Sigmoid colon (tissue), 7 donors: ENCODE results near the gene CD300A. TPM values are rescaled to one million over a fixed set of nuclear protein-coding genes. Genes with fewer than 3 reads are reported as not detected.

ENCODE experiments used
- DNase-seq: peaks from one replicate; pipeline ENCODE4 v3.0.0-alpha.2; 2019
- H3K27ac ChIP-seq, 4 donors: fragments of 200-600 bp; sonication (generic); one replicate each; pipeline ENCODE4 v1.5.1; 2016 to 2019; ENCODE audit warnings: mild to moderate bottlenecking in 1 of 4
- H3K27me3 ChIP-seq, 3 donors: fragments of 200-600 bp; sonication (generic); one replicate each; pipeline ENCODE4 v1.5.1; 2019; ENCODE audit warnings: mild to moderate bottlenecking in 1 of 3
- H3K36me3 ChIP-seq, 4 donors: fragments of 200-600 bp; sonication (generic); one replicate each; pipeline ENCODE4 v1.5.1; 2016 to 2019
- H3K4me1 ChIP-seq, 4 donors: fragments of 200-600 bp; sonication (generic); one replicate each; pipeline ENCODE4 v1.5.1; 2017 to 2019
- H3K4me3 ChIP-seq, 4 donors: fragments of 200-600 bp; sonication (generic); one replicate each; pipeline ENCODE4 v1.5.1; 2017 to 2019; ENCODE audit warnings: mild to moderate bottlenecking in 2 of 4, moderate library complexity in 1 of 4
- H3K9me3 ChIP-seq, 4 donors: fragments of 200-600 bp in 3 of 4; sonication (generic) in 3 of 4; one replicate each; pipeline versions ENCODE4 v1.5.1 to v1.6.1; 2013 to 2019
- EP300 ChIP-seq, 4 donors: sonication (generic); formaldehyde crosslinking; IDR thresholded peaks; one replicate each; pipeline ENCODE4 v1.6.1; 2017; ENCODE audit warnings: antibody characterized with exemption in 4 of 4
- POLR2A ChIP-seq, 2 donors: fragments of 450-650 bp; IDR thresholded peaks; one replicate each; pipeline ENCODE4 v1.6.1; 2016; ENCODE audit warnings: antibody characterized with exemption in 2 of 2, mild to moderate bottlenecking in 2 of 2, moderate library complexity in 2 of 2
- POLR2AphosphoS5 ChIP-seq, 4 donors: sonication (generic); formaldehyde crosslinking; IDR thresholded peaks; one replicate each; pipeline ENCODE4 v1.6.1; 2017; ENCODE audit warnings: antibody characterized with exemption in 4 of 4
- WGBS, 2 donors: extraction: QIAGEN DNeasy Blood & Tissue Kit; methylation state at CpG; one replicate each; pipeline ENCODE4 v1.1.7; 2013; 5-methylcytosine and 5-hydroxymethylcytosine counted together
- intact Hi-C: fragments of 100-400 bp; cut with DNase I; formaldehyde crosslinking; loops from one replicate; pipeline ENCODE4 v1.15.1; 2023
- polyA plus RNA-seq, 3 donors: library from polyadenylated mRNA; stranded (reverse); fragments of 200-250 nt; gene quantifications; one replicate each; pipeline ENCODE4 v1.2.3, GENCODE V29; 2013
- total RNA-seq, 4 donors: library from RNA; depleted of rRNA; stranded (reverse); fragments of >200 nt; gene quantifications; one replicate each; pipeline ENCODE4 v1.1.0, GENCODE V29; 2016
- TF ChIP-seq, protein P1 (sequence below), 4 experiments: fragments of 450-650 bp in 3 of 4; fragments of 200-600 bp in 1 of 4; IDR thresholded peaks; one replicate each; pipeline ENCODE4 v1.5.1; 2016 to 2019; ENCODE audit warnings: antibody characterized with exemption in 4 of 4, mild to moderate bottlenecking in 3 of 4, moderate library complexity in 2 of 4
- donor health status: healthy with polysubstance abuse.
- donor health status: Bipolar disorder and iron deficiency.
- donor health status: healthy.

CD300A gene
- total and polyA plus RNA-seq, 7 donors = 2.9 to 33.5 (median 4.8) TPM

DNA sequence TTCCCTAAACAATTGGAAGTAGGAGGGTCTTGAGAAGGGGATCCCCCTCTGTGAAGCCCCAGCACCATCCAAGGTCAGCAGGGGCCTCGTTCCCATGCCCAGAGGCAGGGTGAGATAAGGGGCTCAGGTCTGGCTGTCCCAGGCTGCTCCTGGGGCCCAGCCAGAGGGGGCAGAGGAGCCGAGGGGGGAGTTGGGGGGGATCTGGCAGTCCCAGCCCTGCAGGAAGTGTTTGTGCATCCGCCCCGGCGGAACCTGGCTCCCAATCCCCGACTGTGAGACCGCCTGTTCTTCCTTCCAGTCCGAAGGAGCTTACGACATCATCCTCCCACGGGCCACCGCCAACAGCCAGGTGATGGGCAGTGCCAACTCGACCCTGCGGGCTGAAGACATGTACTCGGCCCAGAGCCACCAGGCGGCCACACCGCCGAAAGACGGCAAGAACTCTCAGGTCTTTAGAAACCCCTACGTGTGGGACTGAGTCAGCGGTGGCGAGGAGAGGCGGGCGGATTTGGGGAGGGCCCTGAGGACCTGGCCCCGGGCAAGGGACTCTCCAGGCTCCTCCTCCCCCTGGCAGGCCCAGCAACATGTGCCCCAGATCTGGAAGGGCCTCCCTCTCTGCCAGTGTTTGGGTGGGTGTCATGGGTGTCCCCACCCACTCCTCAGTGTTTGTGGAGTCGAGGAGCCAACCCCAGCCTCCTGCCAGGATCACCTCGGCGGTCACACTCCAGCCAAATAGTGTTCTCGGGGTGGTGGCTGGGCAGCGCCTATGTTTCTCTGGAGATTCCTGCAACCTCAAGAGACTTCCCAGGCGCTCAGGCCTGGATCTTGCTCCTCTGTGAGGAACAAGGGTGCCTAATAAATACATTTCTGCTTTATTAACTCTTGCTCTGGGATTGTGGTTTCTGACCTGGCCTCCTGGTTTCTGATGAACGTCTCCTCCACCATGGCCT lies 19.6 kb upstream of the CD300A start:
- TF ChIP-seq POLR2A (IDR thresholded peaks at IDR 0.05) (no peak), POLR2AphosphoS5 (IDR thresholded peaks at IDR 0.05) (peak in 2 of 4 donors; percentile 8 to 17), EP300 (IDR thresholded peaks at IDR 0.05) (no peak)
- TF ChIP-seq, protein P1, sequence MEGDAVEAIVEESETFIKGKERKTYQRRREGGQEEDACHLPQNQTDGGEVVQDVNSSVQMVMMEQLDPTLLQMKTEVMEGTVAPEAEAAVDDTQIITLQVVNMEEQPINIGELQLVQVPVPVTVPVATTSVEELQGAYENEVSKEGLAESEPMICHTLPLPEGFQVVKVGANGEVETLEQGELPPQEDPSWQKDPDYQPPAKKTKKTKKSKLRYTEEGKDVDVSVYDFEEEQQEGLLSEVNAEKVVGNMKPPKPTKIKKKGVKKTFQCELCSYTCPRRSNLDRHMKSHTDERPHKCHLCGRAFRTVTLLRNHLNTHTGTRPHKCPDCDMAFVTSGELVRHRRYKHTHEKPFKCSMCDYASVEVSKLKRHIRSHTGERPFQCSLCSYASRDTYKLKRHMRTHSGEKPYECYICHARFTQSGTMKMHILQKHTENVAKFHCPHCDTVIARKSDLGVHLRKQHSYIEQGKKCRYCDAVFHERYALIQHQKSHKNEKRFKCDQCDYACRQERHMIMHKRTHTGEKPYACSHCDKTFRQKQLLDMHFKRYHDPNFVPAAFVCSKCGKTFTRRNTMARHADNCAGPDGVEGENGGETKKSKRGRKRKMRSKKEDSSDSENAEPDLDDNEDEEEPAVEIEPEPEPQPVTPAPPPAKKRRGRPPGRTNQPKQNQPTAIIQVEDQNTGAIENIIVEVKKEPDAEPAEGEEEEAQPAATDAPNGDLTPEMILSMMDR (IDR thresholded peaks at IDR 0.05) = no peak
- intact Hi-C loops = no loop called here
- Histone ChIP-seq H3K4me1 (peaks cover 0 to 26% (median 24%) of the 10 kb centered on the region in 4 donors), H3K4me3 (no peak overlapping the region), H3K27ac (peak overlapping the region in 3 of 4 donors; percentile 17 to 57 (median 30)), H3K36me3 (no peaks in the 10 kb centered on the region), H3K27me3 (no peaks in the 10 kb centered on the region), H3K9me3 (no peaks in the 10 kb centered on the region)
- whole genome bisulfite sequencing, 2 donors = 59 to 80% methylated on average over 31 of the region's 31 CpGs
- DNase-seq = no peak

DNA sequence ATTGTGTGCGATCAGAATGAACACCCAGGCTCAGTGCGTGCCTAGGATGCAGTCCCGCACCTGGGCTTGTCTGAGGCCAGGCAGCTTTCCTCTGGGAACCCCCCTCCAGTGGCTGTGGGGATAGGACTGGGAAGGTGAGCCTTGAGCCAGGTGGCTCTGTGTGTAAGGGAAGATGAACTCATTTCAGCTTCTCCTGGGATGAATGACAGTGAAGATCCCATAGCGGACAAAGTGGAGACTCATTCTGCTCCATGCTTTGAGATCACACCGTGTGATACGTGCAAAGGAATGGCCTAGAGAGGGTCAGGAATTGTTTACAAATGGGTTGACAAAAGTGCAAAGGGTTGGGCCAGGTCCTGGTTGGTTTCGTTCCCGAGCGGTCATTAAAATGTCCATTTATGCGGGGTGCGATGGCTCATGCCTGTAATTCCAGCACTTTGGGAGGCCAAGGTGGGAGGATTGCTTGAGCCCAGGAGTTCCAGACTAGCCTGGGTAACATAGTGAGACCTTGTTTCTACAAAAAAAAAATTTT lies 18.7 kb upstream of the CD300A start:
- 93 to 95% methylated on average over 11 of the region's 11 CpGs for WGBS, 2 donors
- H3K36me3 ChIP-seq = no peaks in the 10 kb centered on the region
- TF ChIP-seq EP300 (IDR thresholded peaks at IDR 0.05) (no peak), POLR2AphosphoS5 (IDR thresholded peaks at IDR 0.05) (no peak), POLR2A (IDR thresholded peaks at IDR 0.05) (no peak)
- TF ChIP-seq, protein P1 (IDR thresholded peaks at IDR 0.05) = no peak
- no peaks in the 10 kb centered on the region for H3K27me3 ChIP-seq
- H3K27ac ChIP-seq = peak overlapping the region in 3 of 4 donors; percentile 17 to 57 (median 30)
- no peak for DNase-seq
- intact Hi-C loops = no loop called here
- H3K4me1 ChIP-seq = peaks cover 0 to 19% (median 17%) of the 10 kb centered on the region in 4 donors
- no peaks in the 10 kb centered on the region for H3K9me3 ChIP-seq
- H3K4me3 ChIP-seq = no peak overlapping the region

DNA sequence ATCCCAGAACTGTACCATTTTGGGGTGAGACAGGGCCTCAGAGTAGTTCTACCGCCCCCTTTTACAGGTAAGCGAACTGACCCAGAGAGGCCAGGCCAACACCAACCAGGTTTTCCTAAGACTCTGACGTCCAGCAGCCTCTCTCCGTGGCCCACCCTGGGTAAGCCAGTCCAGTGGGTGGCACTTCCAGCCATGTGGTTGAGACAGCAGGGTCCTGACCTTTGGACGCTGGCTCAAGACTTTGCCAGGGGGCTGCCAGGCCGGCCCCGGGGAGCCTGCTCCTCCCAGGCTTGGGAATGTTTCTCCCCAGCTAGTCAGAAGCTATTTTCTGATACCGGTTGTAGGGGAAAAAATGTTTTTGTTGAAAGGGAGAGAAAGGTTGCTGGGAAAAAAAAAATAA lies 17.7 kb upstream of the CD300A start:
- TF ChIP-seq, protein P1 (IDR thresholded peaks at IDR 0.05) = no peak
- TF ChIP-seq POLR2AphosphoS5 (IDR thresholded peaks at IDR 0.05) (no peak), EP300 (IDR thresholded peaks at IDR 0.05) (no peak), POLR2A (IDR thresholded peaks at IDR 0.05) (no peak)
- WGBS, 2 donors = 87 to 88% methylated on average over 8 of the region's 8 CpGs
- no peaks in the 10 kb centered on the region for H3K9me3 ChIP-seq
- H3K4me1 ChIP-seq = peaks cover 0 to 16% (median 14%) of the 10 kb centered on the region in 4 donors
- no peak overlapping the region for H3K4me3 ChIP-seq
- H3K27ac ChIP-seq = peak overlapping the region in 1 of 4 donors; percentile 32
- no peak for DNase-seq
- no peaks in the 10 kb centered on the region for H3K27me3 ChIP-seq
- H3K36me3 ChIP-seq = no peaks in the 10 kb centered on the region
- intact Hi-C loops = no loop called here

DNA sequence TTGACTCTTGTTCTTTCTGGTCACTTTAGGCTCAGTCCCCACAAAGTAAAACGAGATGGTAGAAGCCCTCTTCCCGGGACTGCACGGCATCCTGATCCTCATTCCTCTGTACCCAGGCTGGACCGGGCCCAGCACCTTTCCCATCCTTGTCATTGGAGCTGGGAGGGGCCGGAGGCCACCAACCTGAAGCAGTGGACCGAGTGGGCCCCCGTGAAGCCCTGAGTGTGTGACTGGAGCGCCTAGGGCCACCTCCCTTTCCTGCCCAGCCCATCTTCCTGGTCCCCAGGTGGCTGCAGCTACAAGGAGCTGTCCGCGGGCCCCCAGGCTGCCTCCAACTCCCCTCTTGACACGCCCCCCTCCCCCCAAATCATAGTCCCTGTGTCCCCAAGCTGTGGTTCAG lies 17.1 kb upstream of the CD300A start:
- WGBS, 2 donors = 86 to 88% methylated on average over 11 of the region's 11 CpGs
- no peaks in the 10 kb centered on the region for H3K9me3 ChIP-seq
- H3K36me3 ChIP-seq = no peaks in the 10 kb centered on the region
- H3K4me3 ChIP-seq = no peak overlapping the region
- TF ChIP-seq, protein P1 (IDR thresholded peaks at IDR 0.05) = no peak
- TF ChIP-seq POLR2AphosphoS5 (IDR thresholded peaks at IDR 0.05) (no peak), EP300 (IDR thresholded peaks at IDR 0.05) (no peak), POLR2A (IDR thresholded peaks at IDR 0.05) (no peak)
- intact Hi-C loops = no loop called here
- DNase-seq = no peak
- peak overlapping the region in 2 of 4 donors; percentile 10 to 32 for H3K27ac ChIP-seq
- peaks cover 0 to 14% (median 12%) of the 10 kb centered on the region in 4 donors for H3K4me1 ChIP-seq
- H3K27me3 ChIP-seq = no peaks in the 10 kb centered on the region
